HepG2 (cell line): Measurements from ENCODE around the gene TIA1. TPM values are rescaled to one million over a fixed set of nuclear protein-coding genes. Genes with fewer than 3 reads are reported as not detected.

ENCODE experiments used
- HOXD1 ChIP-seq: sonication (generic); formaldehyde crosslinking; IDR thresholded peaks from 2 replicates; pipeline ENCODE4 v1.5.0; 2020; ENCODE audit warnings: missing genetic modification reagents
- TOE1 ChIP-seq: sonication (generic); formaldehyde crosslinking; IDR thresholded peaks from 2 replicates; pipeline ENCODE4 v1.4.0; 2020; ENCODE audit warnings: mild to moderate bottlenecking, missing genetic modification reagents
- ZNF292 ChIP-seq: sonication (generic); formaldehyde crosslinking; IDR thresholded peaks from 2 replicates; pipeline ENCODE4 v1.8.1; 2022; ENCODE audit warnings: mild to moderate bottlenecking, low read depth, missing genetic modification reagents, borderline replicate concordance
- ZNF552 ChIP-seq: sonication (generic); formaldehyde crosslinking; IDR thresholded peaks from 2 replicates; pipeline ENCODE4 v1.9.0; 2022; ENCODE audit warnings: missing genetic modification reagents, mild to moderate bottlenecking, borderline replicate concordance
- ZNF619 ChIP-seq: sonication (generic); formaldehyde crosslinking; IDR thresholded peaks from 2 replicates; pipeline ENCODE4 v1.4.0; 2020; ENCODE audit warnings: mild to moderate bottlenecking, missing genetic modification reagents
- polyA plus RNA-seq, 8 experiments: library from polyadenylated mRNA; depleted of rRNA in 3 of 8; stranded (reverse) in 7 of 8; unstranded in 1 of 8; fragments of >200 nt; fragmentation: Illumina TruSeq in 4 of 8; extraction: Trizol in 4 of 8; gene quantifications; 2 replicates each; pipeline versions ENCODE4 v1.2.1 to v1.2.3, GENCODE V29; 2011 to 2016; ENCODE audit warnings: low read depth in 4 of 8, missing spikeins in 1 of 8, mixed read lengths in 1 of 8; ENCODE audit not compliant: insufficient read depth in 1 of 8
- total RNA-seq, 5 experiments: library from RNA; depleted of rRNA; stranded (reverse); fragments of >200 nt; fragmentation: Illumina TruSeq; extraction: Trizol; gene quantifications; 2 replicates each; pipeline ENCODE4 v1.2.3, GENCODE V29; 2016; ENCODE audit warnings: low read depth in 1 of 5
- TF ChIP-seq, protein P1 (sequence below): sonication (generic); formaldehyde crosslinking; IDR thresholded peaks from 2 replicates; pipeline ENCODE4 v1.4.0; 2020; ENCODE audit warnings: low read depth, missing genetic modification reagents
- TF ChIP-seq, protein P2 (sequence below): sonication (generic); formaldehyde crosslinking; IDR thresholded peaks from 2 replicates; pipeline ENCODE4 v1.4.0; 2020; ENCODE audit warnings: missing genetic modification reagents
- TF ChIP-seq, protein P3 (sequence below): sonication (generic); formaldehyde crosslinking; IDR thresholded peaks from 2 replicates; pipeline ENCODE4 v1.9.0; 2022; ENCODE audit warnings: missing genetic modification reagents, mild to moderate bottlenecking, borderline replicate concordance
- TF ChIP-seq, protein P4 (sequence below): sonication (generic); formaldehyde crosslinking; IDR thresholded peaks from 2 replicates; pipeline ENCODE4 v1.5.1; 2020; ENCODE audit warnings: missing genetic modification reagents, mild to moderate bottlenecking, borderline replicate concordance
- TF ChIP-seq, protein P5 (sequence below): sonication (generic); formaldehyde crosslinking; IDR thresholded peaks from 2 replicates; pipeline ENCODE4 v1.9.0; 2022; ENCODE audit warnings: low read depth, missing genetic modification reagents
- TF ChIP-seq, protein P6 (sequence below): sonication (generic); formaldehyde crosslinking; IDR thresholded peaks from 2 replicates; pipeline ENCODE4 v1.5.1; 2020; ENCODE audit warnings: missing genetic modification reagents, mild to moderate bottlenecking, borderline replicate concordance

Gene TIA1
- total and polyA plus RNA-seq, 2 of the 13 experiments (the other 11 are each of a cell fraction or from before 2014, with no cell fraction given): 209 to 319 TPM

DNA sequence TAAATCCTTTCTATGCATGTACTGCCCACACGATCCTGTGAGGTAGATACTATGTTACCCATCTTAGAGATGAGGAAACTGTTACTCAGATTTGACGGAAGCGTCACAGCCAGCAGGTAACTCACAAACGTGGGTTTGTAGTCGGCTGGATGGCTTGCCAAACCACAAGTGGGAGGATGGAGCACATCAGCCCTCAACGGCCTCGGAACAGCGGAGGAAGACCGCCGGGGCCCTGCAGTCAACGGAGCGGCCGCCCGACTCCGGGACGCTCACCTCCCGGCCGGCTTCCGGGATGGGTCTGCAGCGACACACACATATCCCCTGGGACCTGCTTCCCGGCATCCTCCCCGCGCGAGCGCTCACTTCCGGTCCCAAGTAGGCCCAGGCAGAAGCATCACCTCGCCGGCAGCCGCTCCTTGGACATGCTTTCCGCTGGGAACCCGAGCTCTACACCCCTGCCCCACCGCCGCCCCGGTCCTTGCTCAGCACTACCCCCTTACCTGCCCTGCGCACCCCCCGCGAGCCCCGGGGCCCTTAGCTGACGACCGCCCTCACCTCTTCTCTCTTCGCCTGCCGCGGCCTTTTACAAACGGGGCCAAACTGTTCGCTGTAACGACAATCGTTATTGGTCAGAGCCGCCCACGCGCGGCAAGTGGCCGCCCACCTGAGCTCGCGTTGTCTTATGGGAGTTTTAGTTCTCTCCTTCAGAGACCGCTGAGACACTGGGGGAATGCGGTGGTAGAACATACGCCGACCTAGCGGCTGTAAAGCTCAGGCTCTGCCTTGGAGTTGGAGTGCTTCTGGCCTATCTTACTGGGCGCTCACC is 57.8 kb downstream of the TIA1 start, which contains the start of gene C2orf42 (continued):
- TF ChIP-seq, protein P1, sequence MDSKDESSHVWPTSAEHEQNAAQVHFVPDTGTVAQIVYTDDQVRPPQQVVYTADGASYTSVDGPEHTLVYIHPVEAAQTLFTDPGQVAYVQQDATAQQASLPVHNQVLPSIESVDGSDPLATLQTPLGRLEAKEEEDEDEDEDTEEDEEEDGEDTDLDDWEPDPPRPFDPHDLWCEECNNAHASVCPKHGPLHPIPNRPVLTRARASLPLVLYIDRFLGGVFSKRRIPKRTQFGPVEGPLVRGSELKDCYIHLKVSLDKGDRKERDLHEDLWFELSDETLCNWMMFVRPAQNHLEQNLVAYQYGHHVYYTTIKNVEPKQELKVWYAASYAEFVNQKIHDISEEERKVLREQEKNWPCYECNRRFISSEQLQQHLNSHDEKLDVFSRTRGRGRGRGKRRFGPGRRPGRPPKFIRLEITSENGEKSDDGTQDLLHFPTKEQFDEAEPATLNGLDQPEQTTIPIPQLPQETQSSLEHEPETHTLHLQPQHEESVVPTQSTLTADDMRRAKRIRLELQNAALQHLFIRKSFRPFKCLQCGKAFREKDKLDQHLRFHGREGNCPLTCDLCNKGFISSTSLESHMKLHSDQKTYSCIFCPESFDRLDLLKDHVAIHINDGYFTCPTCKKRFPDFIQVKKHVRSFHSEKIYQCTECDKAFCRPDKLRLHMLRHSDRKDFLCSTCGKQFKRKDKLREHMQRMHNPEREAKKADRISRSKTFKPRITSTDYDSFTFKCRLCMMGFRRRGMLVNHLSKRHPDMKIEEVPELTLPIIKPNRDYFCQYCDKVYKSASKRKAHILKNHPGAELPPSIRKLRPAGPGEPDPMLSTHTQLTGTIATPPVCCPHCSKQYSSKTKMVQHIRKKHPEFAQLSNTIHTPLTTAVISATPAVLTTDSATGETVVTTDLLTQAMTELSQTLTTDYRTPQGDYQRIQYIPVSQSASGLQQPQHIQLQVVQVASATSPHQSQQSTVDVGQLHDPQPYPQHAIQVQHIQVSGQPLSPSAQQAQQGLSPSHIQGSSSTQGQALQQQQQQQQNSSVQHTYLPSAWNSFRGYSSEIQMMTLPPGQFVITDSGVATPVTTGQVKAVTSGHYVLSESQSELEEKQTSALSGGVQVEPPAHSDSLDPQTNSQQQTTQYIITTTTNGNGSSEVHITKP (CRISPR knock-in tag): no peak
- TF ChIP-seq ZNF619: peak; percentile 96
- TF ChIP-seq, protein P2, sequence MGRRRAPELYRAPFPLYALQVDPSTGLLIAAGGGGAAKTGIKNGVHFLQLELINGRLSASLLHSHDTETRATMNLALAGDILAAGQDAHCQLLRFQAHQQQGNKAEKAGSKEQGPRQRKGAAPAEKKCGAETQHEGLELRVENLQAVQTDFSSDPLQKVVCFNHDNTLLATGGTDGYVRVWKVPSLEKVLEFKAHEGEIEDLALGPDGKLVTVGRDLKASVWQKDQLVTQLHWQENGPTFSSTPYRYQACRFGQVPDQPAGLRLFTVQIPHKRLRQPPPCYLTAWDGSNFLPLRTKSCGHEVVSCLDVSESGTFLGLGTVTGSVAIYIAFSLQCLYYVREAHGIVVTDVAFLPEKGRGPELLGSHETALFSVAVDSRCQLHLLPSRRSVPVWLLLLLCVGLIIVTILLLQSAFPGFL (CRISPR knock-in tag): no peak
- TF ChIP-seq, protein P3, sequence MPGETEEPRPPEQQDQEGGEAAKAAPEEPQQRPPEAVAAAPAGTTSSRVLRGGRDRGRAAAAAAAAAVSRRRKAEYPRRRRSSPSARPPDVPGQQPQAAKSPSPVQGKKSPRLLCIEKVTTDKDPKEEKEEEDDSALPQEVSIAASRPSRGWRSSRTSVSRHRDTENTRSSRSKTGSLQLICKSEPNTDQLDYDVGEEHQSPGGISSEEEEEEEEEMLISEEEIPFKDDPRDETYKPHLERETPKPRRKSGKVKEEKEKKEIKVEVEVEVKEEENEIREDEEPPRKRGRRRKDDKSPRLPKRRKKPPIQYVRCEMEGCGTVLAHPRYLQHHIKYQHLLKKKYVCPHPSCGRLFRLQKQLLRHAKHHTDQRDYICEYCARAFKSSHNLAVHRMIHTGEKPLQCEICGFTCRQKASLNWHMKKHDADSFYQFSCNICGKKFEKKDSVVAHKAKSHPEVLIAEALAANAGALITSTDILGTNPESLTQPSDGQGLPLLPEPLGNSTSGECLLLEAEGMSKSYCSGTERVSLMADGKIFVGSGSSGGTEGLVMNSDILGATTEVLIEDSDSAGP: peak; percentile 95; the same call in 1 of the 2 replicates
- TF ChIP-seq, protein P4, sequence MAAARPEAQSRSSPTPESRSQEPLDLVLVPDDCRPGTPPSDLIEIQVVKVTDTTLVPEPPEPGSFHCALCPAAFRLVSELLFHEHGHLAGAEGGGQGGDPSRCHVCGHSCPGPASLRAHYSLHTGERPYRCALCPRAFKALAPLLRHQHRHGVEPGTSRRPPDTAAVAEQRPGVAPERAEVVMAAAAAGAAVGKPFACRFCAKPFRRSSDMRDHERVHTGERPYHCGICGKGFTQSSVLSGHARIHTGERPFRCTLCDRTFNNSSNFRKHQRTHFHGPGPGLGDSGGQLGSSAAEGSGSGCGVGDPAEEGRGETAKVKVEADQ (CRISPR knock-in tag): 0 out of 2 replicates have a peak, but pooled peaks have one; percentile 48
- TF ChIP-seq ZNF552: no peak; the same call in 1 of the 2 replicates
- TF ChIP-seq, protein P5, sequence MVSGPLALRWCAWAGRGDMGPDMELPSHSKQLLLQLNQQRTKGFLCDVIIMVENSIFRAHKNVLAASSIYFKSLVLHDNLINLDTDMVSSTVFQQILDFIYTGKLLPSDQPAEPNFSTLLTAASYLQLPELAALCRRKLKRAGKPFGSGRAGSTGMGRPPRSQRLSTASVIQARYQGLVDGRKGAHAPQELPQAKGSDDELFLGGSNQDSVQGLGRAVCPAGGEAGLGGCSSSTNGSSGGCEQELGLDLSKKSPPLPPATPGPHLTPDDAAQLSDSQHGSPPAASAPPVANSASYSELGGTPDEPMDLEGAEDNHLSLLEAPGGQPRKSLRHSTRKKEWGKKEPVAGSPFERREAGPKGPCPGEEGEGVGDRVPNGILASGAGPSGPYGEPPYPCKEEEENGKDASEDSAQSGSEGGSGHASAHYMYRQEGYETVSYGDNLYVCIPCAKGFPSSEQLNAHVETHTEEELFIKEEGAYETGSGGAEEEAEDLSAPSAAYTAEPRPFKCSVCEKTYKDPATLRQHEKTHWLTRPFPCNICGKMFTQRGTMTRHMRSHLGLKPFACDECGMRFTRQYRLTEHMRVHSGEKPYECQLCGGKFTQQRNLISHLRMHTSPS: no peak
- TF ChIP-seq ZNF292: peak; percentile 69
- peak; percentile 70 for TF ChIP-seq TOE1 (CRISPR knock-in tag)
- TF ChIP-seq, protein P6, sequence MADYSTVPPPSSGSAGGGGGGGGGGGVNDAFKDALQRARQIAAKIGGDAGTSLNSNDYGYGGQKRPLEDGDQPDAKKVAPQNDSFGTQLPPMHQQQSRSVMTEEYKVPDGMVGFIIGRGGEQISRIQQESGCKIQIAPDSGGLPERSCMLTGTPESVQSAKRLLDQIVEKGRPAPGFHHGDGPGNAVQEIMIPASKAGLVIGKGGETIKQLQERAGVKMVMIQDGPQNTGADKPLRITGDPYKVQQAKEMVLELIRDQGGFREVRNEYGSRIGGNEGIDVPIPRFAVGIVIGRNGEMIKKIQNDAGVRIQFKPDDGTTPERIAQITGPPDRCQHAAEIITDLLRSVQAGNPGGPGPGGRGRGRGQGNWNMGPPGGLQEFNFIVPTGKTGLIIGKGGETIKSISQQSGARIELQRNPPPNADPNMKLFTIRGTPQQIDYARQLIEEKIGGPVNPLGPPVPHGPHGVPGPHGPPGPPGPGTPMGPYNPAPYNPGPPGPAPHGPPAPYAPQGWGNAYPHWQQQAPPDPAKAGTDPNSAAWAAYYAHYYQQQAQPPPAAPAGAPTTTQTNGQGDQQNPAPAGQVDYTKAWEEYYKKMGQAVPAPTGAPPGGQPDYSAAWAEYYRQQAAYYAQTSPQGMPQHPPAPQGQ (CRISPR knock-in tag): no peak
- TF ChIP-seq HOXD1 (CRISPR knock-in tag): peak; percentile 38; the same call in 1 of the 2 replicates
